ENCODE data around the gene COX7A2. TPM values are rescaled to one million over a fixed set of nuclear protein-coding genes. Genes with fewer than 3 reads are reported as not detected.
A peak's percentile ranks its signal among the peaks of the same experiment; 100 is the strongest.

COX7A2 gene
- total RNA-seq, 1 experiment from 2014 or later, result 524 TPM

- DNase-seq, result no peak
- POLR2A ChIA-PET (ENCODE audit: unreplicated experiment), result no interaction called here
- no peak for TF ChIP-seq CTCF (conservative IDR thresholded peaks at IDR 0.05)
- no peak for TF ChIP-seq EZH2 (IDR thresholded peaks at IDR 0.05; ENCODE audit: low read depth)
- CTCF ChIA-PET, result no interaction called here
- BruUV-seq (replicated peaks), result no TSS peak
- H3K4me1 ChIP-seq (replicated peaks; ENCODE audit: insufficient read depth), result peaks cover 37% of the 10 kb centered on the region
- no peaks in the 10 kb centered on the region for H3K27me3 ChIP-seq (ENCODE audit: insufficient read depth, low read depth)
- H4K20me1 ChIP-seq (ENCODE audit: insufficient read depth), result no peaks in the 10 kb centered on the region
- no peaks in the 10 kb centered on the region for H3K36me3 ChIP-seq (ENCODE audit: low read depth)
- H3K9me3 ChIP-seq (ENCODE audit: insufficient read depth, low read depth), result no peaks in the 10 kb centered on the region
- no peaks in the 10 kb centered on the region for H3K9me2 ChIP-seq (ENCODE audit: insufficient read depth)
- H3K27ac ChIP-seq, result peak overlapping the region; percentile 40
- peaks cover 35% of the 10 kb centered on the region for H3K79me2 ChIP-seq (ENCODE audit: low read depth)
- intact Hi-C loops (cut with micrococcal nuclease; ENCODE audit: unreplicated experiment), result loop anchor here (10.0 kb wide), 1 partner anchor 317 kb away; the partner anchor contains the start of gene SENP6
- peak overlapping the region; percentile 88 for H3K4me2 ChIP-seq
- H3F3A ChIP-seq (ENCODE audit: insufficient read depth, low read depth), result peaks cover 12% of the 10 kb centered on the region
- H2AFZ ChIP-seq, result no peak overlapping the region
- H3K4me3 ChIP-seq, result 0 out of 2 replicates have a peak overlapping the region, but pooled peaks have one; percentile 95
Measured at GRCh38 chr6:75287424-75287823, 43.8 kb upstream of the COX7A2 start.

GRCh38 chr6:75286955-75287354 is 43.4 kb upstream of the COX7A2 start:
- H3K4me2 ChIP-seq, result peak overlapping the region; percentile 88

GRCh38 chr6:75285283-75285639 is 41.7 kb upstream of the COX7A2 start:
- intact Hi-C loops (cut with micrococcal nuclease; ENCODE audit: unreplicated experiment), result loop anchor here (2.0 to 10.0 kb wide), 2 partner anchors 16 to 320 kb away; partner anchors contain the start of gene SENP6
- no peak for TF ChIP-seq EZH2 (IDR thresholded peaks at IDR 0.05; ENCODE audit: low read depth)
- TF ChIP-seq CTCF (conservative IDR thresholded peaks at IDR 0.05), result no peak
- H3F3A ChIP-seq (ENCODE audit: insufficient read depth, low read depth), result peaks cover 12% of the 10 kb centered on the region
- peak overlapping the region; percentile 98 for H2AFZ ChIP-seq
- no peaks in the 10 kb centered on the region for H3K9me3 ChIP-seq (ENCODE audit: insufficient read depth, low read depth)
- H3K27ac ChIP-seq, result peak overlapping the region; percentile 85
- ChIA-PET POLR2A (ENCODE audit: unreplicated experiment) (interaction anchor here (0.6 to 1.1 kb wide), 4 partner anchors 10 to 316 kb away, joined by 4 to 8 read pairs (median 7); partner anchors contain the start of gene SENP6), CTCF (no interaction called here)
- DNase-seq, result peak in 1 of 2 experiments; percentile 51
- H3K4me3 ChIP-seq, result peak overlapping the region; percentile 95
- no peaks in the 10 kb centered on the region for H3K9me2 ChIP-seq (ENCODE audit: insufficient read depth)
- no peaks in the 10 kb centered on the region for H3K36me3 ChIP-seq (ENCODE audit: low read depth)
- BruUV-seq (replicated peaks), result TSS peak; percentile 83
- H3K4me1 ChIP-seq (replicated peaks; ENCODE audit: insufficient read depth), result peaks cover 54% of the 10 kb centered on the region
- peak overlapping the region; percentile 88 for H3K4me2 ChIP-seq
- peaks cover 5% of the 10 kb centered on the region; the same call in 1 of the 2 replicates for H4K20me1 ChIP-seq (ENCODE audit: insufficient read depth)
- no peaks in the 10 kb centered on the region for H3K27me3 ChIP-seq (ENCODE audit: insufficient read depth, low read depth)
- peaks cover 57% of the 10 kb centered on the region for H3K79me2 ChIP-seq (ENCODE audit: low read depth)

More at GRCh38 chr6:75286955-75287354, 43.4 kb upstream of the COX7A2 start:
- no peak for DNase-seq
- no peak overlapping the region for H3K27ac ChIP-seq
- H3K4me1 ChIP-seq (replicated peaks; ENCODE audit: insufficient read depth), result peaks cover 42% of the 10 kb centered on the region
- H3K9me3 ChIP-seq (ENCODE audit: insufficient read depth, low read depth), result no peaks in the 10 kb centered on the region
- H3K79me2 ChIP-seq (ENCODE audit: low read depth), result peaks cover 40% of the 10 kb centered on the region
- no peaks in the 10 kb centered on the region for H3K36me3 ChIP-seq (ENCODE audit: low read depth)
- ChIA-PET CTCF (no interaction called here), POLR2A (ENCODE audit: unreplicated experiment) (no interaction called here)
- H3K9me2 ChIP-seq (ENCODE audit: insufficient read depth), result no peaks in the 10 kb centered on the region
- no peak overlapping the region for H2AFZ ChIP-seq
- H3K4me3 ChIP-seq, result peak overlapping the region; percentile 95; the same call in 1 of the 2 replicates
- H4K20me1 ChIP-seq (ENCODE audit: insufficient read depth), result peaks cover under 1% of the 10 kb centered on the region; the same call in 1 of the 2 replicates
- intact Hi-C loops (cut with micrococcal nuclease; ENCODE audit: unreplicated experiment), result loop anchor here (10.0 kb wide), 1 partner anchor 318 kb away; the partner anchor contains the start of gene SENP6
- peaks cover 12% of the 10 kb centered on the region for H3F3A ChIP-seq (ENCODE audit: insufficient read depth, low read depth)
- TF ChIP-seq CTCF (conservative IDR thresholded peaks at IDR 0.05) (no peak), EZH2 (IDR thresholded peaks at IDR 0.05; ENCODE audit: low read depth) (no peak)
- no peaks in the 10 kb centered on the region for H3K27me3 ChIP-seq (ENCODE audit: insufficient read depth, low read depth)
- BruUV-seq (replicated peaks), result no TSS peak
